Keratinocyte (primary cell): ENCODE data around the gene CAPZB. TPM values are rescaled to one million over a fixed set of nuclear protein-coding genes. Genes with fewer than 3 reads are reported as not detected.

Source experiments
- DNase-seq: peaks from one replicate; pipeline ENCODE4 v3.0.0-alpha.2; 2011; ENCODE audit warnings: low read depth, missing footprints, low spot score
- FAIRE-seq: peaks from 2 replicates; lab custom pipeline; 2011; peaks lifted over from hg19 to GRCh38; lab: Jason Lieb, UNC
- H2AFZ ChIP-seq: 2 replicates; pipeline ENCODE4 v1.6.0; 2012; ENCODE audit warnings: low read length, control low read depth, inconsistent platforms; ENCODE audit not compliant: control insufficient read depth
- H3K27ac ChIP-seq: 2 replicates; pipeline ENCODE4 v1.5.1; 2011; ENCODE audit warnings: low read length; ENCODE audit not compliant: control insufficient read depth, insufficient read depth
- H3K27me3 ChIP-seq: 3 replicates; pipeline ENCODE4 v1.6.0; 2011; ENCODE audit warnings: low read length; ENCODE audit not compliant: control insufficient read depth, insufficient read depth; ENCODE audit errors: extremely low read depth
- H3K36me3 ChIP-seq, 2 experiments: 2 replicates in 1 of 2; 3 replicates in 1 of 2; pipeline ENCODE4 v1.5.1; 2011; ENCODE audit warnings: low read length in 2 of 2, mild to moderate bottlenecking in 1 of 2; ENCODE audit not compliant: control insufficient read depth in 2 of 2, insufficient read depth in 2 of 2; ENCODE audit errors: extremely low read depth in 1 of 2
- H3K4me1 ChIP-seq: 3 replicates; pipeline ENCODE4 v1.5.1; 2011; ENCODE audit warnings: low read length; ENCODE audit not compliant: control insufficient read depth, insufficient read depth; ENCODE audit errors: extremely low read depth
- H3K4me2 ChIP-seq: 3 replicates; pipeline ENCODE4 v1.6.0; 2011; ENCODE audit warnings: low read depth, low read length; ENCODE audit not compliant: control insufficient read depth, insufficient read depth; ENCODE audit errors: extremely low read depth
- H3K4me3 ChIP-seq, 3 experiments: fragments of 200-600 bp in 1 of 3; sonication (generic) in 1 of 3; 2 replicates in 2 of 3; 3 replicates in 1 of 3; pipeline ENCODE4 v1.5.1; 2011 to 2016; ENCODE audit warnings: low read length in 3 of 3, mild to moderate bottlenecking in 3 of 3, control low read depth in 2 of 3, inconsistent platforms in 1 of 3, low read depth in 1 of 3, mixed read lengths in 1 of 3, mixed run types in 1 of 3, moderate library complexity in 1 of 3; ENCODE audit not compliant: control insufficient read depth in 2 of 3, insufficient read depth in 2 of 3; ENCODE audit errors: extremely low read depth in 1 of 3
- H3K79me2 ChIP-seq: 2 replicates; pipeline ENCODE4 v1.6.0; 2012; ENCODE audit warnings: low read length; ENCODE audit not compliant: control insufficient read depth, insufficient read depth
- H3K9ac ChIP-seq: 3 replicates; pipeline ENCODE4 v1.6.0; 2011; ENCODE audit warnings: low read length; ENCODE audit not compliant: control insufficient read depth, insufficient read depth; ENCODE audit errors: extremely low read depth
- H3K9me1 ChIP-seq: 3 replicates; pipeline ENCODE4 v1.6.0; 2011; ENCODE audit warnings: low read length; ENCODE audit not compliant: control insufficient read depth, insufficient read depth; ENCODE audit errors: extremely low read depth
- H3K9me3 ChIP-seq: 2 replicates; pipeline ENCODE4 v1.5.1; 2012; ENCODE audit warnings: low read depth, low read length; ENCODE audit not compliant: control insufficient read depth
- H4K20me1 ChIP-seq: 3 replicates; pipeline ENCODE4 v1.6.0; 2011; ENCODE audit warnings: low read length; ENCODE audit not compliant: control insufficient read depth, insufficient read depth; ENCODE audit errors: extremely low read depth
- EZH2 ChIP-seq: IDR thresholded peaks from one replicate; pipeline ENCODE4 v1.6.1; 2012; ENCODE audit warnings: inconsistent platforms, mild to moderate bottlenecking, low read length, moderate library complexity
- dilution Hi-C: fragments of 300-500 bp; cut with MboI; formaldehyde crosslinking; loops from one replicate; pipeline ENCODE4 v1.7.0; 2020; ENCODE audit warnings: low sequenced_read_pairs; ENCODE audit not compliant: extremely low pct_ligation_motif_present
- polyA plus RNA-seq, 5 experiments: library from polyadenylated mRNA; depleted of rRNA in 3 of 5; stranded (reverse) in 3 of 5; stranded (forward) in 1 of 5; unstranded in 1 of 5; fragments of >200 nt; gene quantifications; 1 replicate in 1 of 5; 2 replicates in 3 of 5; 3 replicates in 1 of 5; pipeline versions ENCODE4 v1.2.1 to v1.2.3, GENCODE V29; 2011 to 2012; ENCODE audit warnings: missing spikeins in 2 of 5, low read depth in 1 of 5, low replicate concordance in 1 of 5
- TF ChIP-seq, protein P1 (sequence below), 3 experiments: IDR thresholded peaks in 1 of 3; conservative IDR thresholded peaks in 1 of 3; optimal IDR thresholded peaks in 1 of 3; 2 replicates in 2 of 3; 3 replicates in 1 of 3; pipeline versions ENCODE3 to v1.5.1; 2011; ENCODE audit warnings: low read length in 3 of 3, mild to moderate bottlenecking in 3 of 3, moderate library complexity in 2 of 3, control low read depth in 1 of 3, inconsistent platforms in 1 of 3; ENCODE audit not compliant: insufficient read depth in 2 of 3; ENCODE audit errors: extremely low read depth in 1 of 3

Gene CAPZB
- polyA plus RNA-seq, 1 donor (not counting 4 experiments of a cell fraction or from before 2014, with no cell fraction given), result 193 TPM

DNA sequence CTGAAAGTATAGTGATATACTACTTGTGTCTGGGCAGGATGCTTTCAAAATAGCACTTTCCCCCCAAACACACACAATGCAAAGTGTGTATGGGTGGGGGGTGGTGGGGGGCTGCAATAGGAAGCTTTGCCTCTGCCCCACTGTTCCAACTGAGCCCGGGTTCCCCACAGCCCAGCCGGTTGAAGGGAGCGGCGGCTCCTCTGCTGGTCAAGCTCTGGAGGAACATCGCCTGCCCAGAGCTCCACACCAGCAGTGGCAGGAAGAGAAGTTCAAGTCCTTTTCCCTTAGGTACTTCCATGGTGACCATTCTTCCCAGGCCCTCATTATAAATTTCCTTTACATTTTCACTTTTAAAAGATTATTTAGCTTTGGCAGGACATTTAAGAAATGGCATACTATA lies 74.9 kb downstream of the CAPZB start:
- Histone ChIP-seq H3K27me3 (no peaks in the 10 kb centered on the region), H3K9ac (no peak overlapping the region), H2AFZ (no peak overlapping the region), H3K27ac (no peak overlapping the region), H3K79me2 (peaks cover 83% of the 10 kb centered on the region), H3K9me3 (no peaks in the 10 kb centered on the region), H4K20me1 (peaks cover 18% of the 10 kb centered on the region), H3K36me3 (peaks cover 10 to 14% of the 10 kb centered on the region in 2 experiments), H3K4me2 (no peak overlapping the region), H3K9me1 (peaks cover 5% of the 10 kb centered on the region), H3K4me1 (no peaks in the 10 kb centered on the region), H3K4me3 (no peak overlapping the region)
- no peak for TF ChIP-seq EZH2
- TF ChIP-seq, protein P1, sequence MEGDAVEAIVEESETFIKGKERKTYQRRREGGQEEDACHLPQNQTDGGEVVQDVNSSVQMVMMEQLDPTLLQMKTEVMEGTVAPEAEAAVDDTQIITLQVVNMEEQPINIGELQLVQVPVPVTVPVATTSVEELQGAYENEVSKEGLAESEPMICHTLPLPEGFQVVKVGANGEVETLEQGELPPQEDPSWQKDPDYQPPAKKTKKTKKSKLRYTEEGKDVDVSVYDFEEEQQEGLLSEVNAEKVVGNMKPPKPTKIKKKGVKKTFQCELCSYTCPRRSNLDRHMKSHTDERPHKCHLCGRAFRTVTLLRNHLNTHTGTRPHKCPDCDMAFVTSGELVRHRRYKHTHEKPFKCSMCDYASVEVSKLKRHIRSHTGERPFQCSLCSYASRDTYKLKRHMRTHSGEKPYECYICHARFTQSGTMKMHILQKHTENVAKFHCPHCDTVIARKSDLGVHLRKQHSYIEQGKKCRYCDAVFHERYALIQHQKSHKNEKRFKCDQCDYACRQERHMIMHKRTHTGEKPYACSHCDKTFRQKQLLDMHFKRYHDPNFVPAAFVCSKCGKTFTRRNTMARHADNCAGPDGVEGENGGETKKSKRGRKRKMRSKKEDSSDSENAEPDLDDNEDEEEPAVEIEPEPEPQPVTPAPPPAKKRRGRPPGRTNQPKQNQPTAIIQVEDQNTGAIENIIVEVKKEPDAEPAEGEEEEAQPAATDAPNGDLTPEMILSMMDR (optimal IDR thresholded peaks at IDR 0.05 in 1 of 3, IDR thresholded peaks at IDR 0.05 in 1 of 3, conservative IDR thresholded peaks at IDR 0.05 in 1 of 3; ENCODE audit: extremely low read depth in 1 of 3, insufficient read depth in 2 of 3, low read length in 3 of 3), result no peak
- FAIRE-seq, result no peak
- no peak for DNase-seq
- dilution Hi-C loops, result no loop called here

DNA sequence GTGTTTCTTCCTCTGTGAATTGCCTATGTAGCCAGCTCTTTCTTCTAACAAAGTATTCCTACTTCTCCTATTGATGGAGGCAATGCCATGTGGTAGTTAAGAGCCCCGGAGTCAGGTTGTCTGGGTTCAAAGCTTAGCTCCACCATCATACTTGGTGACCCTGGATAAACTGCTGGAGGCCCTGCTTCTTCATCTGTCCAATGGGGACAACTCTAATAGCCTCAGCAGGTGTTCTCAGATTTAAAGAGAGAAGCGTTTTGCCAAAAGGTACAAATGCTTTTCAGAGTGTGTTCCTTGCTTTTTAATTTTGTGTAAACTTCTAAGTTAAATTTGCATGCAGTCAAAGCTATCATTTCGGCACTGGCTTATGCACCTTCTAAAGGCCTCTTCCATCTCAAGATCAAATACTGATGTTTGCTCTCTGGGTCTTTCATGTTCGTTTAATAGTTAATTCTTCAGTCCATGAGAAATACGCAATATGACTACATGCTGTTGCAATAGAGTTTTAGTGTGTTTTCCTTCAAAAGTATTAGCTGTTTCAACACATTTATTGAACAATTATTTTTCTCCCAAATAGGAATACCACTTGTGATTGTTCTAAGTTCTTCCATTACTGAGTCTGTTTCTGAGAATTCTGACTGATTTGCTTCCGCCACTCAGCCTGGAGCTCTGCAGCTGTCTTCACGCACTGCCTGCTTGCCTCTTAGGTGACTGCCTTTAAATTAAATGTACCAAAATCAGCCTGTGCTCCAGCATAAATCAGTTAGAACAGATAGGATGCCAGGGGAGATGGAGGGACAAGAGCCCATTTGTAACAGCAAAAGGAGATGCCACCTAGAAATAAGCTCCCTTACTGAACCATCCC lies 75.6 kb downstream of the CAPZB start:
- H3K36me3 ChIP-seq, result peaks cover 11 to 14% of the 10 kb centered on the region in 2 experiments
- H3K27ac ChIP-seq, result no peak overlapping the region
- TF ChIP-seq EZH2, result no peak
- TF ChIP-seq, protein P1 (optimal IDR thresholded peaks at IDR 0.05 in 1 of 3, IDR thresholded peaks at IDR 0.05 in 1 of 3, conservative IDR thresholded peaks at IDR 0.05 in 1 of 3; ENCODE audit: extremely low read depth in 1 of 3, insufficient read depth in 2 of 3, low read length in 3 of 3), result no peak
- H3K4me1 ChIP-seq, result no peaks in the 10 kb centered on the region
- H4K20me1 ChIP-seq, result peaks cover 17% of the 10 kb centered on the region
- H3K9ac ChIP-seq, result no peak overlapping the region
- FAIRE-seq (no peak), DNase-seq (no peak)
- H3K4me2 ChIP-seq, result no peak overlapping the region
- dilution Hi-C loops, result no loop called here
- peaks cover 83% of the 10 kb centered on the region for H3K79me2 ChIP-seq
- H3K27me3 ChIP-seq, result no peaks in the 10 kb centered on the region
- no peaks in the 10 kb centered on the region for H3K9me3 ChIP-seq
- H3K9me1 ChIP-seq, result peaks cover 2% of the 10 kb centered on the region
- H3K4me3 ChIP-seq, result no peak overlapping the region
- no peak overlapping the region for H2AFZ ChIP-seq
